GM06990 (cell line): Measurements from ENCODE around the gene DTNA.

ENCODE experiments used
- DNase-seq: peaks from one replicate; pipeline ENCODE4 v3.0.0-alpha.2; 2011; ENCODE audit not compliant: insufficient read length; ENCODE audit errors: extremely low read depth
- H3K27me3 ChIP-seq: replicated peaks from 2 replicates; pipeline ENCODE4 v1.6.0; 2011; ENCODE audit warnings: low read length; ENCODE audit not compliant: control insufficient read depth, insufficient read depth
- H3K36me3 ChIP-seq: 2 replicates; pipeline ENCODE4 v1.5.1; 2011; ENCODE audit warnings: low read length; ENCODE audit not compliant: control insufficient read depth, insufficient read depth
- H3K4me3 ChIP-seq: replicated peaks from 2 replicates; pipeline ENCODE4 v1.5.1; 2011; ENCODE audit warnings: low read depth, mild to moderate bottlenecking, control low read depth, low read length
- CTCF ChIP-seq: IDR thresholded peaks from 2 replicates; pipeline ENCODE4 v1.5.1; 2011; ENCODE audit warnings: low read length, control low read depth, mild to moderate bottlenecking, inconsistent platforms; ENCODE audit not compliant: insufficient read depth, poor library complexity, severe bottlenecking

The DTNA gene

GRCh38 chr18:34805103-34805877 is 95.2 kb downstream of the DTNA start:
- no peaks in the 10 kb centered on the region for H3K36me3 ChIP-seq
- DNase-seq = no peak
- no peak for TF ChIP-seq CTCF
- H3K27me3 ChIP-seq = no peaks in the 10 kb centered on the region
- no peak overlapping the region for H3K4me3 ChIP-seq

- DNase-seq = no peak
- no peak overlapping the region for H3K4me3 ChIP-seq
- no peaks in the 10 kb centered on the region for H3K36me3 ChIP-seq
- H3K27me3 ChIP-seq = no peaks in the 10 kb centered on the region
- no peak for TF ChIP-seq CTCF
Observed at GRCh38 chr18:34805878-34806351, 95.8 kb downstream of the DTNA start.

GRCh38 chr18:34806527-34806926 is 96.4 kb downstream of the DTNA start:
- Histone ChIP-seq H3K36me3 (no peaks in the 10 kb centered on the region), H3K27me3 (no peaks in the 10 kb centered on the region), H3K4me3 (no peak overlapping the region)
- TF ChIP-seq CTCF = no peak
- DNase-seq = no peak

GRCh38 chr18:34807106-34807796 is 97.2 kb downstream of the DTNA start:
- H3K4me3 ChIP-seq = no peak overlapping the region
- H3K36me3 ChIP-seq = no peaks in the 10 kb centered on the region
- no peak for TF ChIP-seq CTCF
- no peaks in the 10 kb centered on the region for H3K27me3 ChIP-seq
- DNase-seq = no peak

- TF ChIP-seq CTCF = no peak
- no peaks in the 10 kb centered on the region for H3K27me3 ChIP-seq
- no peak for DNase-seq
- no peaks in the 10 kb centered on the region for H3K36me3 ChIP-seq
- H3K4me3 ChIP-seq = no peak overlapping the region
Observed at GRCh38 chr18:34808389-34808788, 98.3 kb downstream of the DTNA start.
